HEK293T (cell line): ENCODE measurements around the gene GRIFIN.

Experiments
- FOXK2 ChIP-seq: fragments of 450-650 bp; IDR thresholded peaks from 2 replicates; pipeline ENCODE4 v1.6.1; 2016; ENCODE audit warnings: mild to moderate bottlenecking
- SUZ12 ChIP-seq: fragments of 450-650 bp; IDR thresholded peaks from 2 replicates; pipeline ENCODE4 v1.6.1; 2016; ENCODE audit warnings: mild to moderate bottlenecking
- ZNF384 ChIP-seq: fragments of 450-650 bp; IDR thresholded peaks from 2 replicates; pipeline ENCODE4 v1.6.1; 2016

- TF ChIP-seq SUZ12 (no peak), FOXK2 (no peak), ZNF384 (no peak)
These were observed 31.2 kb upstream of the GRIFIN start for GRCh38 chr7:2507208-2507916.
